GM10266 (cell line): Measurements from ENCODE around the gene ITGA3.

Experiments used
- DNase-seq: peaks from one replicate; pipeline ENCODE4 v3.0.0; 2012; ENCODE audit errors: extremely low spot score
- CTCF ChIP-seq: IDR thresholded peaks from 2 replicates; pipeline ENCODE4 v1.5.1; 2012; ENCODE audit warnings: mild to moderate bottlenecking, low read depth; ENCODE audit not compliant: control insufficient read depth, insufficient read depth; ENCODE audit errors: missing control alignments

ITGA3 gene

GRCh38 chr17:50106393-50107131 lies 50.7 kb downstream of the ITGA3 start:
- TF ChIP-seq CTCF = no peak
- DNase-seq = no peak

GRCh38 chr17:50107790-50108414 lies 52.0 kb downstream of the ITGA3 start:
- no peak for DNase-seq
- TF ChIP-seq CTCF = no peak

- DNase-seq = no peak
- no peak for TF ChIP-seq CTCF
Measured at GRCh38 chr17:50108556-50108955, 52.6 kb downstream of the ITGA3 start.

GRCh38 chr17:50109207-50109606 lies 53.3 kb downstream of the ITGA3 start:
- no peak for TF ChIP-seq CTCF
- no peak for DNase-seq

GRCh38 chr17:50109785-50110184 lies 53.9 kb downstream of the ITGA3 start:
- no peak for DNase-seq
- no peak for TF ChIP-seq CTCF

GRCh38 chr17:50110591-50111349 lies 54.9 kb downstream of the ITGA3 start:
- DNase-seq = no peak
- no peak for TF ChIP-seq CTCF
